Brain microvascular endothelial cell (primary cell): Measurements from ENCODE around the gene HPS4.
"Not testable (repeated sequence)": the region's sequence is repeated elsewhere in the genome, so short reads cannot be mapped to it uniquely, and the experiment has no call there.

Source experiments
- DNase-seq: peaks from one replicate; pipeline ENCODE4 v3.0.0-alpha.2; 2020
- H3K27ac ChIP-seq: fragments of 250-450 bp; sonication (Bioruptor Pico); 2 replicates; pipeline ENCODE4 v1.5.1; 2020; ENCODE audit warnings: mild to moderate bottlenecking, moderate library complexity
- H3K27me3 ChIP-seq: fragments of 250-450 bp; sonication (Bioruptor Pico); replicated peaks from 2 replicates; pipeline ENCODE4 v1.5.1; 2020; ENCODE audit warnings: mild to moderate bottlenecking
- H3K36me3 ChIP-seq: fragments of 250-450 bp; sonication (Bioruptor Pico); replicated peaks from 2 replicates; pipeline ENCODE4 v1.5.1; 2020; ENCODE audit warnings: mild to moderate bottlenecking
- H3K4me3 ChIP-seq: 2 replicates; pipeline ENCODE4 v1.5.1; 2011; ENCODE audit warnings: low read depth, mild to moderate bottlenecking, control low read depth, low read length, moderate library complexity
- in situ Hi-C: cut with HindIII; loops from 2 replicates; pipeline ENCODE4 v1.10.0; 2017; ENCODE audit warnings: low sequenced_read_pairs, low pct_ligation_motif_present
- TF ChIP-seq, protein P1 (sequence below): IDR thresholded peaks from 2 replicates; pipeline ENCODE4 v1.5.1; 2011; ENCODE audit warnings: low read depth, mild to moderate bottlenecking, moderate library complexity, low read length, control low read depth, inconsistent platforms; ENCODE audit errors: missing control alignments

HPS4 gene

DNA sequence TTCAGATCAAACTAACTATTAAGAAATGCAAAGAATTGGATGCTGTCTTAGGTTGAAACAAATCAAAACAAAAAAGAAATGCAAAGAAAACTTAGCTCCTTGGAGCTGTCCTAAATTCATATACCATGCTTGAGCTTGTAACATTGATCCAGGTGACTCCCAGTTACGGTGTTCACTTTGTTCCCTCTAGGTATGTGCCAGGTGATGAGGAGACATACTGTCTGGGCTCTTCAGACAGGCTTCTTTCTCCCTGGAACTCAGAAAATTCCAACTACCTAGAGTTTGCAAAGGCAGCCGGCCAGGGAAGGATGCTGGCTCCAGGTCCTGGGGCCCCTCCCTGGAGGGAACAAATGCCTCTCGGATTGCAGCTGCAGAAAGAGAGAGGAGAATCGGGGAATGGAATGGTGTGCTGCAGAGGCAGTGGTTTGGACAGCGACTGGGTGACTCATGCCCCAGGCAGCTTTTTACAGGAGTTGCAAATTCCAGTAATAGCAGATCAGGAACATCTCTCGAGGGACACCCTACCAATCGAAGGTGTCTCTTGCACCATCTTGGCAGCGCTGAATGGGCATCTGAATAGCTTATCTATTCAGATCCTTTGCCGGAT lies 66.8 kb downstream of the HPS4 start:
- peak; percentile 70 for DNase-seq
- no peak overlapping the region for H3K4me3 ChIP-seq
- in situ Hi-C loops = no loop called here

DNA sequence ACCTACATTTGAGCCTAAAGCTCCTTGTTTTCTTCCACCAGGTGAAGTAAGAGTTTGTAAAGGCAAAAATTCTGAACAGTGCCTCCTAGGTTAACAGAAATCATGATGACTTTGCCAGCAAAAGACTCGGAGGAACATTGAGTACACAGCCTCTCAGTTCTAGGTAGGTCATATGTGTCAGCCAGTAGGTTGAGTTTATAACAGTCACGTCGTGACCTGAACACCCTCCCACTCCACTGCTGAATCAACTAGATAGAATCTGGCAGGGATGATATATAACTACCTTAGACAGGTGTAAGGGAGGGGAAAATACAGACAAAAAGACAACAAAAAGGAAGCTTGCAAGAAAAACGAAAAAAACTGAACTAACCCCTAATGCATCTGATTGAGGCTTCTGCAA lies 67.3 kb downstream of the HPS4 start:
- Histone ChIP-seq H3K4me3 (no peak overlapping the region), H3K27ac (no peak overlapping the region), H3K27me3 (peaks cover 3% of the 10 kb centered on the region), H3K36me3 (no peaks in the 10 kb centered on the region)
- no peak for DNase-seq
- TF ChIP-seq, protein P1, sequence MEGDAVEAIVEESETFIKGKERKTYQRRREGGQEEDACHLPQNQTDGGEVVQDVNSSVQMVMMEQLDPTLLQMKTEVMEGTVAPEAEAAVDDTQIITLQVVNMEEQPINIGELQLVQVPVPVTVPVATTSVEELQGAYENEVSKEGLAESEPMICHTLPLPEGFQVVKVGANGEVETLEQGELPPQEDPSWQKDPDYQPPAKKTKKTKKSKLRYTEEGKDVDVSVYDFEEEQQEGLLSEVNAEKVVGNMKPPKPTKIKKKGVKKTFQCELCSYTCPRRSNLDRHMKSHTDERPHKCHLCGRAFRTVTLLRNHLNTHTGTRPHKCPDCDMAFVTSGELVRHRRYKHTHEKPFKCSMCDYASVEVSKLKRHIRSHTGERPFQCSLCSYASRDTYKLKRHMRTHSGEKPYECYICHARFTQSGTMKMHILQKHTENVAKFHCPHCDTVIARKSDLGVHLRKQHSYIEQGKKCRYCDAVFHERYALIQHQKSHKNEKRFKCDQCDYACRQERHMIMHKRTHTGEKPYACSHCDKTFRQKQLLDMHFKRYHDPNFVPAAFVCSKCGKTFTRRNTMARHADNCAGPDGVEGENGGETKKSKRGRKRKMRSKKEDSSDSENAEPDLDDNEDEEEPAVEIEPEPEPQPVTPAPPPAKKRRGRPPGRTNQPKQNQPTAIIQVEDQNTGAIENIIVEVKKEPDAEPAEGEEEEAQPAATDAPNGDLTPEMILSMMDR = no peak
- in situ Hi-C loops = no loop called here

More for the DNA sequence above, 66.8 kb downstream of the HPS4 start:
- Histone ChIP-seq H3K36me3 (no peaks in the 10 kb centered on the region), H3K27ac (no peak overlapping the region), H3K27me3 (peaks cover 3% of the 10 kb centered on the region)
- TF ChIP-seq, protein P1 = no peak

DNA sequence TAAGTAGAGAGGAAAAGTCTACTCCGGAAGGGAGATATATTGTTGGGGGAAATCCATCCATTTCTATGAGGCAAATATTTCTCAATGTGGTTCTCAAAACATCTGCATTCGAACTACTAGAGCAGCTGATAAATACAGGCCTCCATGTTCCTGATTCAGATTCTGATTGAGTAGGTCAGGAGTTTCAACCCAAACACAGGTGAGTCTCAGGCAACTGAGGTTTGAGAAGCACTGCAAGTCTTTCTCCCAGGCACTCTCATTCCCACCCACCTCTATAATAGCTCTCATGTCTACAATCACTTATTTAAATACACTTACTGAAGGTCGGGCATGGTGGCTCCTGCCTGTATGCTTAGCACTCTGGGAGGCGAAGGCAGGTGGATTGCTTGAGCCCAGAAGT lies 69.2 kb downstream of the HPS4 start:
- Histone ChIP-seq H3K4me3 (no peak overlapping the region), H3K36me3 (no peaks in the 10 kb centered on the region), H3K27me3 (peaks cover 5% of the 10 kb centered on the region), H3K27ac (no peak overlapping the region)
- TF ChIP-seq, protein P1 = no peak
- in situ Hi-C loops = no loop called here
- no peak for DNase-seq

DNA sequence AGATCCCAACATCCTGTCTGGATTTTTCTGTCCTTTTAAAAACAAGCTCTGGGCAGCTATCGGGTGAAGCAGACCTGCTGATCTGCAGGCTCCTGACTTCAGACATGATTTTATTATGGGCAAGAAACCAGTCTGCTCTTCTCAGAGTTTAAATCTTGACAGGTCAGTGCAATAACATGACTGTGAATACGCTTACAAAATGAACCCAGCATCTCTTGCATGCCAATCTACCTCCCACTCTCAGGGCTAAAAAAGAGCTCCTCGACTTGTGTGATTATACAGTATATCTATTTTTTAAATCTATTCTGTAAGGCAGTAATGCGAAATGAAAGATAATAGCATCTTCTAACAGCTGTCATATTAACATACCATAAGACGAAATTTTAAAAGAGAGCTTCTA lies 73.2 kb downstream of the HPS4 start:
- TF ChIP-seq, protein P1 = no peak
- in situ Hi-C loops = no loop called here

DNA sequence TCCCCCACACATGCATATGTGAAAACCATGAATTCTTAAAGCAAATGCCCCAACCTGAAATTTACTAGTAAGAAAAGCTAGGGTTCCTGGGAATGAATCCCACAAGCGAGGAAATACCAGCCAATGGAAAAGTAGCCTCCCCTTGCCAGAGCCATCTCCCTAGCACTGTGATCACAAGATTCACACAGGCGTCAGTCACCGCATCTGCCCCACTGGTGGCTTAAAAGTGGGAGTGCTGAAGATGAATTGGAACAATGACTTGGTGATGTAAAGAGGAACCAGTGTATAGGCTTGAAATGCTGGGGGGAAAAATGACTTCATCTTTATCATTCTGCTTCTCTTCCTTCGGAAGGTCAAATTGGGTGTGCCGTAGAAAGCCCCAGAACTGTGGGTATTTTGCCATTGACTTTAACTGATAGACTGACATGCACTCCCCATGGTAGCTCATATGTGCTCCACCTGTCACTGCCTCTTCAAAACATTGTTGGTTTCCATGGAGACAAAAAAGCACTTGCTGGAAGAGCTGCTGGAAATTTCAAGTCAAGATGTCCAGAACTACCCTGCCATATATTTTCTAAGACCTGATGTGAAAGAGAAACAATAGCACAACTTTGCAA lies 73.8 kb downstream of the HPS4 start:
- TF ChIP-seq, protein P1 = no peak
- DNase-seq = no peak

More for the DNA sequence above, 73.2 kb downstream of the HPS4 start:
- H3K36me3 ChIP-seq = no peaks in the 10 kb centered on the region
- DNase-seq = no peak
- H3K27ac ChIP-seq = no peak overlapping the region
- H3K4me3 ChIP-seq = no peak overlapping the region
- peaks cover 5% of the 10 kb centered on the region for H3K27me3 ChIP-seq

DNA sequence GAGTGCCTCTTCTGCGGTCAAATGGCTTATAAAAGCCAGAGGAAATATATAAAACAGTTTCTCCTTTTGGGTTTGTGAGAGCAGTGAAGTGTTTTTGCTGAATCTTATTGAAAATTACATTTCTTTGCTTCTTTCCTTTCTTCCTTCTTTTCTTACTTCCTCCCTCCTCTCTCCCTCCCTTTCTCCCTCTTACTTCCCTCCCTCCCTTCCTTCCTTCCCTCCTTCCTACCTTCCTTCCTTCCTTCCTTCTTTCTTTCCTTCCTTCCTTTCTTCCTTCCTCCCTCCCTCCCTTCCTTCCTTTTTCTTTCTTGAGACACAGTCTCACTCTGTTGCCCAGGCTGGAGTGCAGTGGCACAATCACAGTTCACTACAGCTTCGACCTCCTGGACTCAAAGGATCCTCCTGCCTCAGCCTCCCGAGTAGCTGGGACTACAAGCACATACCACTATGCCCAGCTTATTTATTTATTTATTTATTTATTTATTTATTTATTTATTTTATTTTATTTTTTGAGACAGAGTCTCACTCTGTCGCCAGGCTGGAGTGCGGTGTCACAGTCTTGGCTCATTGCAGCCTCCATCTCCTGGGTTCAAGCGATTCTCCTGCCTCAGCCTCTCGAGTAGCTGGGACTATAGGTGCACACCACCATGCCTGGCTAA lies 74.9 kb downstream of the HPS4 start:
- H3K36me3 ChIP-seq, DNase-seq, H3K27ac ChIP-seq, in situ Hi-C loops, H3K27me3 ChIP-seq, H3K4me3 ChIP-seq: not testable (repeated sequence)

More for the DNA sequence above, 73.8 kb downstream of the HPS4 start:
- Histone ChIP-seq H3K27me3 (peaks cover 5% of the 10 kb centered on the region), H3K27ac (no peak overlapping the region), H3K4me3 (no peak overlapping the region), H3K36me3 (no peaks in the 10 kb centered on the region)
- in situ Hi-C loops = no loop called here
